NCI-H345 treated with DMSO at 0.1 percent for 48 hours (cell line): Measurements from ENCODE around the gene MYBPC3.
"Not testable (repeated sequence)": the region's sequence is repeated elsewhere in the genome, so short reads cannot be mapped to it uniquely, and the experiment has no call there.

ENCODE experiments used
- DNase-seq: peaks from one replicate; lab custom pipeline; 2025; ENCODE audit not compliant: unreplicated experiment; lab: John Stamatoyannopoulos, UW

Gene MYBPC3

GRCh38 chr11:47324520-47324919 lies 28.0 kb downstream of the MYBPC3 start:
- DNase-seq = no peak

- no peak for DNase-seq
Observed at GRCh38 chr11:47318166-47318565, 34.3 kb downstream of the MYBPC3 start.

GRCh38 chr11:47317064-47317828 lies 35.3 kb downstream of the MYBPC3 start:
- no peak for DNase-seq

- DNase-seq = not testable (repeated sequence)
Observed at GRCh38 chr11:47316501-47316900, 36.0 kb downstream of the MYBPC3 start.

- DNase-seq = no peak
Observed at GRCh38 chr11:47314992-47315391, 37.5 kb downstream of the MYBPC3 start.

- no peak for DNase-seq
Observed at GRCh38 chr11:47308050-47308823, 44.3 kb downstream of the MYBPC3 start.

GRCh38 chr11:47306484-47306844 lies 46.0 kb downstream of the MYBPC3 start:
- DNase-seq = no peak

- no peak for DNase-seq
Observed at GRCh38 chr11:47305734-47306483, 46.6 kb downstream of the MYBPC3 start.

- DNase-seq = no peak
Observed at GRCh38 chr11:47302853-47303252, 49.6 kb downstream of the MYBPC3 start.

- DNase-seq = no peak
Observed at GRCh38 chr11:47299078-47299477, 53.4 kb downstream of the MYBPC3 start.

- no peak for DNase-seq
Observed at GRCh38 chr11:47296045-47296444, 56.5 kb downstream of the MYBPC3 start.

GRCh38 chr11:47295385-47295784 lies 57.1 kb downstream of the MYBPC3 start:
- no peak for DNase-seq

GRCh38 chr11:47289856-47290255 lies 62.6 kb downstream of the MYBPC3 start:
- no peak for DNase-seq

GRCh38 chr11:47288066-47288465 lies 64.4 kb downstream of the MYBPC3 start:
- no peak for DNase-seq

- DNase-seq = no peak
Observed at GRCh38 chr11:47285969-47286770, 66.3 kb downstream of the MYBPC3 start.

GRCh38 chr11:47284151-47284550 lies 68.4 kb downstream of the MYBPC3 start:
- DNase-seq = no peak

GRCh38 chr11:47282462-47282861 lies 70.0 kb downstream of the MYBPC3 start:
- DNase-seq = no peak
